OCI-LY7 (cell line): ENCODE measurements around the gene RAB40C. TPM values are rescaled to one million over a fixed set of nuclear protein-coding genes. Genes with fewer than 3 reads are reported as not detected.

ENCODE experiments used
- BruUV-seq: library from RNA; stranded (reverse); fragments of 400-500 nt; replicated peaks from 2 replicates; lab custom pipeline; 2021; lab: Mats Ljungman, UMichigan
- CTCF ChIA-PET: fragments of 300-600 bp; sonication (Branson Sonifier 250); formaldehyde crosslinking; loops from one replicate; lab custom pipeline; 2022; ENCODE audit warnings: antibody characterized with exemption; ENCODE audit not compliant: unreplicated experiment; lab: Charles Lee
- POLR2A ChIA-PET: fragments of 300-600 bp; sonication (Branson Sonifier 250); formaldehyde crosslinking; loops from one replicate; lab custom pipeline; 2022; ENCODE audit warnings: antibody characterized with exemption; lab: Charles Lee
- DNase-seq: peaks from one replicate; pipeline ENCODE4 v3.0.0-alpha.2; 2015; ENCODE audit warnings: low spot score
- H2AFZ ChIP-seq: fragments of 200-600 bp; sonication (generic), shearing (Covaris generic); 2 replicates; pipeline ENCODE4 v1.6.1; 2014; ENCODE audit warnings: mild to moderate bottlenecking, antibody characterized with exemption, low read length, moderate library complexity
- H3K27ac ChIP-seq: fragments of 200-600 bp; sonication (generic); 2 replicates; pipeline ENCODE4 v1.5.1; 2014; ENCODE audit warnings: mixed run types, low read depth, mild to moderate bottlenecking, moderate library complexity, low read length, inconsistent platforms; ENCODE audit not compliant: poor library complexity, severe bottlenecking
- H3K36me3 ChIP-seq: fragments of 200-600 bp; sonication (generic); 2 replicates; pipeline ENCODE4 v1.6.1; 2014; ENCODE audit warnings: mild to moderate bottlenecking, antibody characterized with exemption, low read length, moderate library complexity, mixed read lengths; ENCODE audit not compliant: insufficient read depth
- H3K4me1 ChIP-seq: fragments of 200-600 bp; sonication (generic); 2 replicates; pipeline ENCODE4 v1.5.1; 2014; ENCODE audit warnings: mild to moderate bottlenecking, low read length; ENCODE audit not compliant: insufficient read depth, poor library complexity, severe bottlenecking
- H3K4me2 ChIP-seq: fragments of 200-600 bp; sonication (generic); 2 replicates; pipeline ENCODE4 v1.6.1; 2014; ENCODE audit warnings: mild to moderate bottlenecking, low read length
- H3K4me3 ChIP-seq: fragments of 200-600 bp; sonication (generic); 2 replicates; pipeline ENCODE4 v1.5.1; 2014; ENCODE audit warnings: mild to moderate bottlenecking, low read depth, low read length; ENCODE audit not compliant: poor library complexity, severe bottlenecking
- H3K79me2 ChIP-seq: fragments of 200-600 bp; sonication (generic); 2 replicates; pipeline ENCODE4 v1.6.1; 2016; ENCODE audit warnings: low read depth, mild to moderate bottlenecking, low read length, moderate library complexity, mixed read lengths; ENCODE audit not compliant: insufficient read depth
- H3K9me2 ChIP-seq: fragments of 200-600 bp; sonication (generic); 2 replicates; pipeline ENCODE4 v1.6.1; 2016; ENCODE audit warnings: mild to moderate bottlenecking, low read length, mixed read lengths; ENCODE audit not compliant: insufficient read depth
- H3K9me3 ChIP-seq: fragments of 200-600 bp; sonication (generic); 2 replicates; pipeline ENCODE4 v1.6.1; 2014; ENCODE audit warnings: mild to moderate bottlenecking, mixed run types, low read length, mixed read lengths
- H4K20me1 ChIP-seq: fragments of 200-600 bp; sonication (generic); 2 replicates; pipeline ENCODE4 v1.6.1; 2014; ENCODE audit warnings: mild to moderate bottlenecking, antibody characterized with exemption, low read length, moderate library complexity, mixed read lengths; ENCODE audit not compliant: insufficient read depth
- EZH2phosphoT487 ChIP-seq: fragments of 200-600 bp; sonication (generic); IDR thresholded peaks from 2 replicates; pipeline ENCODE4 v1.6.1; 2018; ENCODE audit warnings: low read depth, borderline replicate concordance, mild to moderate bottlenecking, mixed run types, antibody characterized with exemption, low read length, moderate library complexity, mixed read lengths
- intact Hi-C: fragments of 100-400 bp; cut with micrococcal nuclease; formaldehyde crosslinking; loops from one replicate; pipeline ENCODE4 v1.10.0; 2022; ENCODE audit not compliant: unreplicated experiment
- total RNA-seq, 2 experiments: library from RNA; depleted of rRNA in 1 of 2; stranded (reverse); fragments of >200 nt in 1 of 2; shearing (Covaris generic) in 1 of 2; gene quantifications; 2 replicates each; pipeline ENCODE4 v1.2.3, GENCODE V29; 2014 to 2022
- TF ChIP-seq, protein P1 (sequence below): fragments of 200-600 bp; sonication (generic); conservative IDR thresholded peaks from 2 replicates; pipeline ENCODE4 v1.5.1; 2014; ENCODE audit warnings: mild to moderate bottlenecking, antibody characterized with exemption, low read length, moderate library complexity, mixed read lengths

Gene RAB40C
- total RNA-seq, 2 experiments from 2014 or later: 19.3 to 20.9 TPM

DNA sequence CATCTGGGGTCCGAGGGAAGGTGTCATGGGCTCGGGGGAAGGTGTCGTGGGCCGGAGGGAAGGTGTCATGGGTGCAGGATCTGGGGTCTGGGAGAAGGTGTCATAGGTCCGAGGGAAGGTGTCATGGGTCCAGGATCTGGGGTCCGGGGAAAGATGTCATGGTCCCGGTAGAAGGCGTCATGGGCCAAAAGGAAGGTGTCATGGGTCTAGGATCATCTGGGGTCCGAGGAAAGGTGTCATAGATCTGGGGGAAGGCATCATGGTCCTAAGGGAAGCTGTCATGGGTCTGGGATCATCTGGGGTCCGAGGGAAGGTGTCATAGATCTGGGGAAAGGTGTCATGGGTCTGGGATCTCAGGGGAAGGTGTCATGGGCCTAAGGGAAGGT lies 942 bp downstream of the RAB40C start:
- no TSS peak for BruUV-seq
- Histone ChIP-seq H4K20me1 (no peaks in the 10 kb centered on the region), H3K27ac (no peak overlapping the region), H3K36me3 (peaks cover 4% of the 10 kb centered on the region; the same call in 1 of the 2 replicates), H3K79me2 (peaks cover 20% of the 10 kb centered on the region; the same call in 1 of the 2 replicates), H2AFZ (no peak overlapping the region), H3K4me3 (peak overlapping the region; percentile 84), H3K9me3 (no peaks in the 10 kb centered on the region), H3K9me2 (no peaks in the 10 kb centered on the region), H3K4me1 (peaks cover 25% of the 10 kb centered on the region), H3K4me2 (peak overlapping the region; percentile 83)
- no peak for TF ChIP-seq EZH2phosphoT487
- TF ChIP-seq, protein P1, sequence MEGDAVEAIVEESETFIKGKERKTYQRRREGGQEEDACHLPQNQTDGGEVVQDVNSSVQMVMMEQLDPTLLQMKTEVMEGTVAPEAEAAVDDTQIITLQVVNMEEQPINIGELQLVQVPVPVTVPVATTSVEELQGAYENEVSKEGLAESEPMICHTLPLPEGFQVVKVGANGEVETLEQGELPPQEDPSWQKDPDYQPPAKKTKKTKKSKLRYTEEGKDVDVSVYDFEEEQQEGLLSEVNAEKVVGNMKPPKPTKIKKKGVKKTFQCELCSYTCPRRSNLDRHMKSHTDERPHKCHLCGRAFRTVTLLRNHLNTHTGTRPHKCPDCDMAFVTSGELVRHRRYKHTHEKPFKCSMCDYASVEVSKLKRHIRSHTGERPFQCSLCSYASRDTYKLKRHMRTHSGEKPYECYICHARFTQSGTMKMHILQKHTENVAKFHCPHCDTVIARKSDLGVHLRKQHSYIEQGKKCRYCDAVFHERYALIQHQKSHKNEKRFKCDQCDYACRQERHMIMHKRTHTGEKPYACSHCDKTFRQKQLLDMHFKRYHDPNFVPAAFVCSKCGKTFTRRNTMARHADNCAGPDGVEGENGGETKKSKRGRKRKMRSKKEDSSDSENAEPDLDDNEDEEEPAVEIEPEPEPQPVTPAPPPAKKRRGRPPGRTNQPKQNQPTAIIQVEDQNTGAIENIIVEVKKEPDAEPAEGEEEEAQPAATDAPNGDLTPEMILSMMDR: no peak
- CTCF ChIA-PET: no interaction called here
- DNase-seq: no peak
- POLR2A ChIA-PET: no interaction called here
- intact Hi-C loops: no loop called here

DNA sequence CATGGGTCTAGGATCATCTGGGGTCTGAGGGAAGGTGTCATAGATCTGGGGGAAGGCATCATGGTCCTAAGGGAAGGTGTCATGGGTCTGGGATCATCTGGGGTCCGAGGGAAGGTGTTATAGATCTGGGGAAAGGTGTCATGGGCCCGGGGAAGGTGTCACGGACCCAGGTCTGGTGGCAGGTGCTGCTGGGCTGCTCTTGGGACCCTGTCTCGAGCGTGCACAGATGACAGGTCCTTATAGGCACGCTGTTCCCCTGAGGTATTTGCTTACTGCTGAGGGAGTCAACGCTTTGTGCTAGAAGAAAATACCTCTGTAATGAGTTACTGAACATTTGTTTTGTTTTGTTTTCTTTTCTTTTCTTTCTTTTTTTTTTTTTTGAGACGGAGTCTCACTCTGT lies 1.4 kb downstream of the RAB40C start:
- TF ChIP-seq, protein P1: no peak
- no peak for TF ChIP-seq EZH2phosphoT487
- peak overlapping the region; percentile 83 for H3K4me2 ChIP-seq
- no peak overlapping the region for H3K27ac ChIP-seq
- peaks cover 25% of the 10 kb centered on the region for H3K4me1 ChIP-seq
- H4K20me1 ChIP-seq: no peaks in the 10 kb centered on the region
- H3K9me3 ChIP-seq: no peaks in the 10 kb centered on the region
- no peak overlapping the region for H2AFZ ChIP-seq
- intact Hi-C loops: no loop called here
- BruUV-seq: no TSS peak
- peaks cover 4% of the 10 kb centered on the region; the same call in 1 of the 2 replicates for H3K36me3 ChIP-seq
- H3K4me3 ChIP-seq: peak overlapping the region; percentile 84
- no peak for DNase-seq
- POLR2A ChIA-PET: no interaction called here
- peaks cover 20% of the 10 kb centered on the region; the same call in 1 of the 2 replicates for H3K79me2 ChIP-seq
- CTCF ChIA-PET: no interaction called here
- no peaks in the 10 kb centered on the region for H3K9me2 ChIP-seq

DNA sequence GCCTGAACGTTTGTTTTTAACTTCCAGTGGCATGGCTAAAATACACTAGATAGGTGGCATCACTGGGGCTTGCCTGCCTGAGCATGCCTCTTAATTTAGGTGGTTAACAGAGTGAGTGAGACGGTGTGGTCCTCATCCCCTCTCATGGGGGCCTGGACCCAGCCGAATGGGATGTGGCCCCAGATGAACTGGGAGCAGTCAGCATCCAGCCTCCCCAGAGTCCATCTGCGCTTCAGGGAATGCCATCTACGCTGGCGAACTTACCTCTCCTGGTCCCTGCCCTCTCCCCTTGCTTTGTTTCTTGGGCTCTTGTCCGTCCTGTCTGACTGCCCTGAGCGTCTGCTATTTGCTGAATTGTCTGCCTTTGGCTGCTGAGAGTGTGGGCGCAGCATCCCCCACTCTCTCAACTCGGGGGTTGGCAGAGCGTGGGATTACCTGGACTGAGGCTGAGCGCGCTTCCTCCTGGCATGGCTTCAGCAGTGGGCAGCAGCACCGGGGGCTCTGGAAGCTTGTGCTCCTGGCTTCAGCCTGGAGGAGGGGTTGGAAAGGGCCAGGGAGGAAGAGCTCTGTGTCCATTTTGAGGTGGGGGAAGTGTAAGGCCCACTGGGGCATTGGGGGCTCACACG lies 2.1 kb downstream of the RAB40C start:
- Histone ChIP-seq H4K20me1 (no peaks in the 10 kb centered on the region), H3K4me2 (no peak overlapping the region), H3K27ac (no peak overlapping the region), H2AFZ (no peak overlapping the region), H3K9me3 (no peaks in the 10 kb centered on the region), H3K4me3 (no peak overlapping the region), H3K9me2 (no peaks in the 10 kb centered on the region), H3K79me2 (peaks cover 20% of the 10 kb centered on the region; the same call in 1 of the 2 replicates), H3K36me3 (peaks cover 4% of the 10 kb centered on the region; the same call in 1 of the 2 replicates), H3K4me1 (peaks cover 25% of the 10 kb centered on the region)
- DNase-seq: no peak
- BruUV-seq: no TSS peak
- ChIA-PET CTCF (no interaction called here), POLR2A (no interaction called here)
- intact Hi-C loops: no loop called here
- TF ChIP-seq EZH2phosphoT487: no peak
- TF ChIP-seq, protein P1: no peak
